HCT116 (cell line): ENCODE results near the gene SORCS2. TPM values are rescaled to one million over a fixed set of nuclear protein-coding genes. Genes with fewer than 3 reads are reported as not detected.

ENCODE experiments used
- ATAC-seq: fragments of 200-7000 bp; cut with Tn5 transposase; 2 replicates; pipeline ENCODE4 v1.9.1; 2020; ENCODE audit warnings: mild to moderate bottlenecking, moderate library complexity
- BruUV-seq: library from RNA; stranded (reverse); fragments of 400-500 nt; replicated peaks from 2 replicates; lab custom pipeline; 2021; lab: Mats Ljungman, UMichigan
- CTCF ChIA-PET: fragments of 300-600 bp; sonication (Branson Sonifier 250); formaldehyde crosslinking; loops from one replicate; lab custom pipeline; 2021; ENCODE audit warnings: antibody characterized with exemption; lab: Charles Lee
- POLR2A ChIA-PET: fragments of 300-600, 350-600 bp; sonication (Branson Sonifier 250); formaldehyde crosslinking; loops from one replicate; lab custom pipeline; 2021; ENCODE audit warnings: antibody characterized with exemption; lab: Charles Lee
- RAD21 ChIA-PET, 2 experiments: fragments of 300-600 bp; sonication (Branson Sonifier 250); formaldehyde crosslinking; loops; one replicate each; lab custom pipeline; 2023; ENCODE audit warnings: low total read pairs in 2 of 2; ENCODE audit not compliant: uncharacterized antibody in 2 of 2, unreplicated experiment in 2 of 2, low non-redundant PET in 1 of 2; lab: Charles Lee
- DNase-seq: peaks from one replicate; pipeline ENCODE4 v3.0.0-alpha.2; 2010; ENCODE audit warnings: low read depth, low spot score
- H2AFZ ChIP-seq: fragments of 200-600 bp; shearing (Covaris generic), sonication (generic); 2 replicates; pipeline ENCODE4 v1.6.1; 2017; ENCODE audit warnings: low read depth, mixed run types, mixed read lengths, antibody characterized with exemption, low read length; ENCODE audit not compliant: poor library complexity, severe bottlenecking
- H3K27ac ChIP-seq: 2 replicates; pipeline ENCODE4 v1.5.1; 2012; ENCODE audit warnings: low read depth, low read length
- H3K27me3 ChIP-seq: fragments of 200-600 bp; sonication (generic); 2 replicates; pipeline ENCODE4 v1.6.1; 2016; ENCODE audit warnings: mixed run types, low read length, mixed read lengths; ENCODE audit not compliant: insufficient read depth
- H3K36me3 ChIP-seq, 2 experiments: fragments of 200-500 bp in 1 of 2; fragments of 200-600 bp in 1 of 2; sonication (Bioruptor generic) in 1 of 2; sonication (generic) in 1 of 2; 2 replicates each; pipeline versions ENCODE4 v1.5.1 to v1.6.1; 2014 to 2016; ENCODE audit warnings: low read length in 2 of 2, inconsistent platforms in 1 of 2, mixed read lengths in 1 of 2, mixed run types in 1 of 2; ENCODE audit not compliant: insufficient read depth in 2 of 2, control insufficient read depth in 1 of 2
- H3K4me1 ChIP-seq, 2 experiments: fragments of 200-600 bp in 1 of 2; sonication (generic) in 1 of 2; 2 replicates each; pipeline versions ENCODE4 v1.5.1 to v1.6.1; 2012 to 2017; ENCODE audit warnings: low read length in 2 of 2, inconsistent platforms in 1 of 2, mild to moderate bottlenecking in 1 of 2, mixed read lengths in 1 of 2, mixed run types in 1 of 2, moderate library complexity in 1 of 2; ENCODE audit not compliant: insufficient read depth in 2 of 2, control insufficient read depth in 1 of 2
- H3K4me2 ChIP-seq: fragments of 200-600 bp; sonication (generic); 2 replicates; pipeline ENCODE4 v1.6.1; 2017; ENCODE audit warnings: mixed run types, low read length, mixed read lengths
- H3K4me3 ChIP-seq, 2 experiments: fragments of 200-600 bp in 1 of 2; sonication (generic) in 1 of 2; replicated peaks in 1 of 2; 2 replicates each; pipeline ENCODE4 v1.5.1; 2011 to 2016; ENCODE audit warnings: low read length in 2 of 2, control low read depth in 1 of 2, low read depth in 1 of 2, mild to moderate bottlenecking in 1 of 2, mixed read lengths in 1 of 2, mixed run types in 1 of 2
- H3K79me2 ChIP-seq: fragments of 200-600 bp; sonication (generic); 2 replicates; pipeline ENCODE4 v1.6.1; 2017; ENCODE audit warnings: mild to moderate bottlenecking, mixed run types, low read length, moderate library complexity, mixed read lengths; ENCODE audit not compliant: insufficient read depth
- H3K9ac ChIP-seq: fragments of 200-600 bp; sonication (generic); 2 replicates; pipeline ENCODE4 v1.6.1; 2016; ENCODE audit warnings: low read length, mixed read lengths
- H3K9me2 ChIP-seq: fragments of 200-600 bp; sonication (generic), shearing (Covaris generic); 2 replicates; pipeline ENCODE4 v1.6.1; 2017; ENCODE audit warnings: mixed run types, mild to moderate bottlenecking, moderate library complexity; ENCODE audit not compliant: insufficient read depth
- H3K9me3 ChIP-seq, 2 experiments: fragments of 200-500 bp in 1 of 2; fragments of 200-600 bp in 1 of 2; sonication (Bioruptor generic) in 1 of 2; sonication (generic) in 1 of 2; 2 replicates each; pipeline ENCODE4 v1.6.1; 2014 to 2017; ENCODE audit warnings: low read length in 2 of 2, mixed read lengths in 2 of 2, inconsistent platforms in 1 of 2, low read depth in 1 of 2, mild to moderate bottlenecking in 1 of 2, mixed run types in 1 of 2, moderate library complexity in 1 of 2; ENCODE audit not compliant: control insufficient read depth in 1 of 2, insufficient read depth in 1 of 2
- H4K20me1 ChIP-seq: fragments of 200-600 bp; sonication (generic), shearing (Covaris generic); 2 replicates; pipeline ENCODE4 v1.6.1; 2017; ENCODE audit warnings: mixed run types, mild to moderate bottlenecking, moderate library complexity; ENCODE audit not compliant: insufficient read depth
- ATF3 ChIP-seq: IDR thresholded peaks from 2 replicates; pipeline ENCODE4 v1.6.1; 2012
- CEBPB ChIP-seq: IDR thresholded peaks from 2 replicates; pipeline ENCODE4 v1.6.1; 2012; ENCODE audit warnings: low read depth
- CTCF ChIP-seq, 3 experiments: fragments of 200-600 bp in 1 of 3; sonication (generic) in 1 of 3; IDR thresholded peaks in 2 of 3; conservative IDR thresholded peaks in 1 of 3; 2 replicates each; pipeline ENCODE4 v1.5.1; 2012 to 2017; ENCODE audit warnings: low read depth in 2 of 3, low read length in 2 of 3, antibody characterized with exemption in 1 of 3, borderline replicate concordance in 1 of 3, control low read depth in 1 of 3, mild to moderate bottlenecking in 1 of 3, mixed read lengths in 1 of 3, mixed run types in 1 of 3, moderate library complexity in 1 of 3; ENCODE audit not compliant: insufficient read depth in 1 of 3
- EGR1 ChIP-seq: IDR thresholded peaks from 2 replicates; pipeline ENCODE4 v1.6.1; 2012; ENCODE audit warnings: low read depth
- ELF1 ChIP-seq: IDR thresholded peaks from 2 replicates; pipeline ENCODE4 v1.6.1; 2012; ENCODE audit warnings: low read depth, borderline replicate concordance
- MAX ChIP-seq: IDR thresholded peaks from 2 replicates; pipeline ENCODE4 v1.6.1; 2012
- RAD21 ChIP-seq: IDR thresholded peaks from 2 replicates; pipeline ENCODE4 v1.6.1; 2012; ENCODE audit warnings: low read depth, mild to moderate bottlenecking
- REST ChIP-seq: IDR thresholded peaks from 2 replicates; pipeline ENCODE4 v1.6.1; 2012; ENCODE audit warnings: low read depth
- SIN3A ChIP-seq: IDR thresholded peaks from 2 replicates; pipeline ENCODE4 v1.6.1; 2012; ENCODE audit warnings: low read depth
- SRF ChIP-seq: IDR thresholded peaks from 2 replicates; pipeline ENCODE4 v1.6.1; 2012; ENCODE audit warnings: low read depth
- TCF7L2 ChIP-seq: IDR thresholded peaks from 2 replicates; pipeline ENCODE4 v1.7.0; 2011; ENCODE audit warnings: borderline replicate concordance, inconsistent platforms; ENCODE audit not compliant: insufficient read depth, insufficient read length; ENCODE audit errors: extremely low read depth
- YY1 ChIP-seq: IDR thresholded peaks from 2 replicates; pipeline ENCODE4 v1.6.1; 2011; ENCODE audit warnings: low read length, low read depth, moderate library complexity, mild to moderate bottlenecking; ENCODE audit not compliant: insufficient replicate concordance; ENCODE audit errors: extremely low read depth
- ZBTB33 ChIP-seq: IDR thresholded peaks from 2 replicates; pipeline ENCODE4 v1.6.1; 2011; ENCODE audit warnings: mild to moderate bottlenecking, low read length, moderate library complexity; ENCODE audit not compliant: insufficient replicate concordance; ENCODE audit errors: extremely low read depth
- ZNF274 ChIP-seq: fragments of 200-500 bp; sonication (Bioruptor generic); IDR thresholded peaks from 2 replicates; pipeline ENCODE4 v1.6.1; 2014; ENCODE audit warnings: mild to moderate bottlenecking, low read depth, low read length, inconsistent platforms
- intact Hi-C: fragments of 100-400 bp; cut with micrococcal nuclease; formaldehyde crosslinking; loops from 2 replicates; pipeline ENCODE4 v1.10.0; 2022
- total RNA-seq: library from RNA; stranded (reverse); gene quantifications from one replicate; pipeline ENCODE4 v1.2.1, GENCODE V29; 2021; ENCODE audit not compliant: unreplicated experiment

The SORCS2 gene
- total RNA-seq, 1 experiment from 2014 or later = 0.37 TPM

- RAD21 ChIA-PET = no interaction called here
- Histone ChIP-seq H3K9ac (no peak overlapping the region), H3K4me3 (no peak overlapping the region), H4K20me1 (no peaks in the 10 kb centered on the region), H3K27me3 (peaks cover 20% of the 10 kb centered on the region; the same call in 1 of the 2 replicates), H2AFZ (no peak overlapping the region), H3K79me2 (no peaks in the 10 kb centered on the region), H3K36me3 (no peaks in the 10 kb centered on the region), H3K27ac (no peak overlapping the region), H3K9me3 (no peaks in the 10 kb centered on the region), H3K9me2 (no peaks in the 10 kb centered on the region), H3K4me2 (no peak overlapping the region), H3K4me1 (no peaks in the 10 kb centered on the region)
- intact Hi-C loops = no loop called here
- no peak for DNase-seq
- no peak for ATAC-seq
- TF ChIP-seq TCF7L2 (no peak), RAD21 (no peak), SIN3A (no peak), YY1 (no peak), MAX (no peak), ELF1 (no peak), ZNF274 (no peak), EGR1 (no peak), REST (no peak), ZBTB33 (no peak), SRF (no peak), ATF3 (no peak), CEBPB (no peak), CTCF (IDR thresholded peaks at IDR 0.05 in 2 of 3, conservative IDR thresholded peaks at IDR 0.05 in 1 of 3; ENCODE audit: borderline replicate concordance in 1 of 3, insufficient read depth in 1 of 3, low read depth in 2 of 3, low read length in 2 of 3) (no peak)
- CTCF ChIA-PET = interaction anchor here (1.0 kb wide), 1 partner anchor 108 kb away, joined by 3 read pairs; no protein-coding TSS in a partner anchor
- POLR2A ChIA-PET = no interaction called here
- BruUV-seq = no TSS peak
These were observed 109.7 kb downstream of the SORCS2 start for GRCh38 chr4:7301846-7302630.
